Liver (tissue), 9 donors: ENCODE data around the gene MAP3K12. TPM values are rescaled to one million over a fixed set of nuclear protein-coding genes. Genes with fewer than 3 reads are reported as not detected.
"Not testable (repeated sequence)": the region's sequence is repeated elsewhere in the genome, so short reads cannot be mapped to it uniquely, and the experiment has no call there.

Source experiments
- DNase-seq: peaks from one replicate; pipeline ENCODE4 v3.0.0-alpha.2; 2017; ENCODE audit warnings: low spot score
- H3K27ac ChIP-seq, 2 donors: one replicate each; pipeline ENCODE4 v1.7.0; 2013; ENCODE audit warnings: inconsistent platforms in 2 of 2, low read length in 2 of 2, control low read depth in 1 of 2, low read depth in 1 of 2, mild to moderate bottlenecking in 1 of 2
- H3K27me3 ChIP-seq, 4 donors: one replicate each; pipeline versions ENCODE4 v1.6.1 to v1.7.0; 2013; ENCODE audit warnings: low read length in 3 of 4, inconsistent platforms in 1 of 4, mild to moderate bottlenecking in 1 of 4, moderate library complexity in 1 of 4; ENCODE audit not compliant: control insufficient read depth in 4 of 4, insufficient read depth in 4 of 4
- H3K36me3 ChIP-seq, 4 donors: one replicate each; pipeline versions ENCODE4 v1.6.1 to v1.7.0; 2013; ENCODE audit warnings: low read length in 3 of 4, mild to moderate bottlenecking in 3 of 4, low read depth in 1 of 4, moderate library complexity in 1 of 4; ENCODE audit not compliant: control insufficient read depth in 4 of 4, insufficient read depth in 3 of 4
- H3K4me1 ChIP-seq, 4 donors: one replicate each; pipeline versions ENCODE4 v1.6.1 to v1.7.0; 2013; ENCODE audit warnings: low read length in 3 of 4, mild to moderate bottlenecking in 3 of 4, moderate library complexity in 1 of 4; ENCODE audit not compliant: control insufficient read depth in 4 of 4, insufficient read depth in 4 of 4
- H3K4me3 ChIP-seq, 3 donors: one replicate each; pipeline versions ENCODE4 v1.6.1 to v1.7.0; 2013; ENCODE audit warnings: low read length in 3 of 3, control low read depth in 1 of 3, low read depth in 1 of 3, mild to moderate bottlenecking in 1 of 3
- H3K9ac ChIP-seq, 2 donors: one replicate each; pipeline ENCODE4 v1.7.0; 2013; ENCODE audit warnings: low read length in 2 of 2, mild to moderate bottlenecking in 2 of 2, moderate library complexity in 2 of 2, control low read depth in 1 of 2, low read depth in 1 of 2
- H3K9me3 ChIP-seq, 4 donors: one replicate each; pipeline versions ENCODE4 v1.6.1 to v1.7.0; 2013; ENCODE audit warnings: low read length in 3 of 4; ENCODE audit not compliant: control insufficient read depth in 4 of 4
- ATF3 ChIP-seq: IDR thresholded peaks from 2 replicates; pipeline ENCODE4 v1.6.1; 2016; ENCODE audit warnings: antibody characterized with exemption
- CTCF ChIP-seq: fragments of 150-350 bp; IDR thresholded peaks from 2 replicates; pipeline ENCODE4 v1.5.1; 2017; ENCODE audit warnings: improper control_type of control experiment, low read depth, low read length; ENCODE audit not compliant: missing input control
- EGR1 ChIP-seq, 2 donors: IDR thresholded peaks; 2 replicates each; pipeline ENCODE4 v1.6.1; 2016 to 2018; ENCODE audit warnings: antibody characterized with exemption in 2 of 2, low read depth in 2 of 2
- FOXA1 ChIP-seq: IDR thresholded peaks from 2 replicates; pipeline ENCODE4 v1.6.1; 2016; ENCODE audit warnings: antibody characterized with exemption
- FOXA2 ChIP-seq: IDR thresholded peaks from 2 replicates; pipeline ENCODE4 v1.6.1; 2016; ENCODE audit warnings: antibody characterized with exemption
- GABPA ChIP-seq, 2 donors: IDR thresholded peaks in 1 of 2; conservative IDR thresholded peaks in 1 of 2; 2 replicates each; pipeline ENCODE4 v1.6.1; 2016; ENCODE audit warnings: antibody characterized with exemption in 2 of 2, mild to moderate bottlenecking in 1 of 2, moderate library complexity in 1 of 2
- HNF4A ChIP-seq, 2 donors: conservative IDR thresholded peaks; 2 replicates each; pipeline ENCODE4 v1.6.1; 2016; ENCODE audit warnings: antibody characterized with exemption in 2 of 2, mild to moderate bottlenecking in 2 of 2
- HNF4G ChIP-seq: IDR thresholded peaks from 2 replicates; pipeline ENCODE4 v1.6.1; 2016; ENCODE audit warnings: antibody characterized with exemption
- JUND ChIP-seq, 2 donors: IDR thresholded peaks; 2 replicates each; pipeline ENCODE4 v1.6.1; 2016; ENCODE audit warnings: antibody characterized with exemption in 2 of 2
- MAX ChIP-seq: IDR thresholded peaks from 2 replicates; pipeline ENCODE4 v1.6.1; 2016; ENCODE audit warnings: antibody characterized with exemption
- NR2F2 ChIP-seq: IDR thresholded peaks from 2 replicates; pipeline ENCODE4 v1.6.1; 2016; ENCODE audit warnings: antibody characterized with exemption
- RAD21 ChIP-seq, 2 donors: IDR thresholded peaks; 2 replicates each; pipeline ENCODE4 v1.6.1; 2016; ENCODE audit warnings: antibody characterized with exemption in 2 of 2, mild to moderate bottlenecking in 2 of 2
- REST ChIP-seq: IDR thresholded peaks from 2 replicates; pipeline ENCODE4 v1.6.1; 2016; ENCODE audit warnings: antibody characterized with exemption, mild to moderate bottlenecking
- SP1 ChIP-seq: IDR thresholded peaks from 2 replicates; pipeline ENCODE4 v1.6.1; 2018; ENCODE audit warnings: antibody characterized with exemption, mild to moderate bottlenecking
- TAF1 ChIP-seq: conservative IDR thresholded peaks from 2 replicates; pipeline ENCODE4 v1.6.1; 2016; ENCODE audit warnings: antibody characterized with exemption, mild to moderate bottlenecking
- YY1 ChIP-seq: IDR thresholded peaks from 2 replicates; pipeline ENCODE4 v1.6.1; 2016; ENCODE audit warnings: antibody characterized with exemption, mild to moderate bottlenecking
- ZBTB33 ChIP-seq: IDR thresholded peaks from 2 replicates; pipeline ENCODE4 v1.6.1; 2016; ENCODE audit warnings: antibody characterized with exemption
- WGBS: extraction: QIAGEN DNeasy Blood & Tissue Kit; methylation state at CpG from one replicate; pipeline ENCODE4 v1.1.7; 2013; 5-methylcytosine and 5-hydroxymethylcytosine counted together
- polyA plus RNA-seq, 2 donors: library from polyadenylated mRNA; stranded (reverse) in 1 of 2; unstranded in 1 of 2; fragments of 200-250 nt in 1 of 2; fragments of >200 nt in 1 of 2; fragmentation: Nextera tagmentation in 1 of 2; extraction: Ambion mirVana in 1 of 2; gene quantifications; one replicate each; pipeline versions ENCODE4 v1.2.1 to v1.2.3, GENCODE V29; 2013 to 2015
- total RNA-seq, 2 donors: library from RNA; depleted of rRNA; stranded (reverse); fragments of >200 nt; gene quantifications; one replicate each; pipeline ENCODE4 v1.2.3, GENCODE V29; 2014
- donor health status: healthy.
- donor health status: healthy.
- donor health status: healthy.
- donor health status: healthy.
- donor health status: healthy.

The MAP3K12 gene
- total and polyA plus RNA-seq, 4 donors = 0.53 to 2.4 (median 1.5) TPM

GRCh38 chr12:53482626-53483168, 16.6 kb downstream of the MAP3K12 start (continued):
- no peak for TF ChIP-seq REST
- no peak for TF ChIP-seq FOXA1
- no peak for TF ChIP-seq FOXA2
- TF ChIP-seq TAF1 = no peak
- no peak for TF ChIP-seq HNF4G
- TF ChIP-seq JUND (IDR thresholded peaks at IDR 0.05) = no peak
- TF ChIP-seq HNF4A (conservative IDR thresholded peaks at IDR 0.05) = no peak

GRCh38 chr12:53481939-53482586, 17.2 kb downstream of the MAP3K12 start:
- H3K27ac ChIP-seq = no peak overlapping the region
- H3K4me3 ChIP-seq = no peak overlapping the region
- peaks cover 4 to 56% (median 43%) of the 10 kb centered on the region in 4 donors for H3K36me3 ChIP-seq
- H3K27me3 ChIP-seq = no peaks in the 10 kb centered on the region
- DNase-seq = no peak
- H3K4me1 ChIP-seq = no peaks in the 10 kb centered on the region
- TF ChIP-seq ZBTB33 = no peak
- TF ChIP-seq MAX = no peak
- TF ChIP-seq JUND (IDR thresholded peaks at IDR 0.05) = no peak
- TF ChIP-seq EGR1 (IDR thresholded peaks at IDR 0.05; ENCODE audit: low read depth in 2 of 2) = no peak
- no peak for TF ChIP-seq CTCF
- TF ChIP-seq FOXA2 = no peak
- TF ChIP-seq GABPA (IDR thresholded peaks at IDR 0.05 in 1 of 2, conservative IDR thresholded peaks at IDR 0.05 in 1 of 2) = no peak
- TF ChIP-seq HNF4G = no peak
- no peak for TF ChIP-seq HNF4A (conservative IDR thresholded peaks at IDR 0.05)
- TF ChIP-seq REST = no peak
- no peak for TF ChIP-seq SP1
- TF ChIP-seq ATF3 = no peak
- no peak for TF ChIP-seq YY1
- TF ChIP-seq RAD21 (IDR thresholded peaks at IDR 0.05) = no peak
- TF ChIP-seq NR2F2 = no peak
- no peak overlapping the region for H3K9ac ChIP-seq
- 89% methylated on average over 9 of the region's 9 CpGs for WGBS
- H3K9me3 ChIP-seq = no peaks in the 10 kb centered on the region

GRCh38 chr12:53481458-53481857, 17.8 kb downstream of the MAP3K12 start:
- peaks cover 4 to 62% (median 48%) of the 10 kb centered on the region in 4 donors for H3K36me3 ChIP-seq
- not testable (repeated sequence) for H3K4me1 ChIP-seq, H3K27ac ChIP-seq

More at GRCh38 chr12:53481458-53481857, 17.8 kb downstream of the MAP3K12 start:
- H3K27me3 ChIP-seq, H3K9me3 ChIP-seq, DNase-seq, H3K4me3 ChIP-seq, H3K9ac ChIP-seq: not testable (repeated sequence)
- 83% methylated on average over 6 of the region's 6 CpGs for WGBS
